Stimulated activated naive B cell treated with anti-CD40 and anti-IgM and Interleukin-4, amounts not matched to agents 10 μg/mL and 1 μg/mL and 100 μg/mL, for 72 hours (primary cell): ENCODE results near the gene SLC50A1.

ENCODE experiments used
- ATAC-seq, 2 donors: fragments of 150-1000 bp; cut with Tn5 transposase; replicated peaks; 2 replicates each; pipeline ENCODE4 v1.10.0; 2021; ENCODE audit warnings: moderate library complexity in 1 of 2
- DNase-seq: peaks from one replicate; pipeline ENCODE4 v3.0.0; 2021
- H3K27ac Mint-ChIP-seq: one replicate; pipeline ENCODE4 v1.8.0; 2022; ENCODE audit warnings: mild to moderate bottlenecking, mixed read lengths
- H3K27me3 Mint-ChIP-seq, 2 donors: one replicate each; pipeline ENCODE4 v1.8.0; 2022; ENCODE audit warnings: mixed read lengths in 2 of 2
- H3K36me3 Mint-ChIP-seq, 2 donors: one replicate each; pipeline ENCODE4 v1.8.0; 2022; ENCODE audit warnings: mixed read lengths in 2 of 2, mild to moderate bottlenecking in 1 of 2
- H3K4me1 Mint-ChIP-seq, 2 donors: one replicate each; pipeline ENCODE4 v1.8.0; 2022; ENCODE audit warnings: mixed read lengths in 2 of 2, mild to moderate bottlenecking in 1 of 2
- H3K4me3 Mint-ChIP-seq, 2 donors: one replicate each; pipeline ENCODE4 v1.8.0; 2022; ENCODE audit warnings: mild to moderate bottlenecking in 2 of 2, mixed read lengths in 2 of 2, moderate library complexity in 1 of 2
- H3K9me3 Mint-ChIP-seq, 2 donors: one replicate each; pipeline ENCODE4 v1.8.0; 2022; ENCODE audit warnings: mixed read lengths in 2 of 2, mild to moderate bottlenecking in 1 of 2

Gene SLC50A1

GRCh38 chr1:155135415-155136028 lies at the start of gene SLC50A1:
SLC50A1 (plus strand) TSS chr1:155135852; CDS start chr1:155135912, 60 bp downstream.
- Mint-ChIP-seq H3K27ac (peak within 1 kb of the TSS; percentile 99), H3K4me1 (peaks cover 24 to 43% of the 10 kb centered on the region in 2 donors), H3K9me3 (no peaks in the 10 kb centered on the region), H3K36me3 (peaks cover 24 to 44% of the 10 kb centered on the region in 2 donors), H3K27me3 (peaks cover 4 to 7% of the 10 kb centered on the region in 2 donors), H3K4me3 (peak within 1 kb of the TSS; percentile 89 to 97)
- ATAC-seq (peak; percentile 77 to 81), DNase-seq (peak; percentile 93)

- Mint-ChIP-seq H3K4me3 (peak overlapping the region; percentile 91 to 96), H3K27me3 (peaks cover 25 to 35% of the 10 kb centered on the region in 2 donors), H3K9me3 (no peaks in the 10 kb centered on the region), H3K36me3 (peaks cover 0 to 5% of the 10 kb centered on the region in 2 donors), H3K27ac (peak overlapping the region; percentile 77), H3K4me1 (peaks cover 33 to 54% of the 10 kb centered on the region in 2 donors)
- peak; percentile 26 to 27 for ATAC-seq
- DNase-seq = peak; percentile 76
Observed at GRCh38 chr1:155086128-155086741, 49.4 kb upstream of the SLC50A1 start.

- no peak for DNase-seq
- Mint-ChIP-seq H3K36me3 (peaks cover 0 to 3% of the 10 kb centered on the region in 2 donors), H3K4me1 (peaks cover 32 to 54% of the 10 kb centered on the region in 2 donors), H3K9me3 (no peaks in the 10 kb centered on the region), H3K27ac (peak overlapping the region; percentile 86), H3K27me3 (peaks cover 21 to 27% of the 10 kb centered on the region in 2 donors), H3K4me3 (no peak overlapping the region)
- no peak for ATAC-seq
Observed at GRCh38 chr1:155086856-155087535, 48.7 kb upstream of the SLC50A1 start.

- Mint-ChIP-seq H3K4me1 (peaks cover 10 to 19% of the 10 kb centered on the region in 2 donors), H3K27ac (peak overlapping the region; percentile 73)
Observed at GRCh38 chr1:155091071-155092051, 44.3 kb upstream of the SLC50A1 start.

GRCh38 chr1:155092131-155092530 lies 43.5 kb upstream of the SLC50A1 start:
- no peak overlapping the region for H3K27ac Mint-ChIP-seq
- ATAC-seq = no peak
- H3K4me1 Mint-ChIP-seq = peaks cover 10 to 16% of the 10 kb centered on the region in 2 donors
- H3K36me3 Mint-ChIP-seq = peaks cover 0 to 2% of the 10 kb centered on the region in 2 donors
- no peak overlapping the region for H3K4me3 Mint-ChIP-seq
- H3K9me3 Mint-ChIP-seq = no peaks in the 10 kb centered on the region
- peaks cover 0 to 4% of the 10 kb centered on the region in 2 donors for H3K27me3 Mint-ChIP-seq
- DNase-seq = no peak

More at GRCh38 chr1:155091071-155092051, 44.3 kb upstream of the SLC50A1 start:
- Mint-ChIP-seq H3K4me3 (peak overlapping the region in 1 of 2 donors; percentile 27), H3K27me3 (peaks cover 0 to 4% of the 10 kb centered on the region in 2 donors), H3K9me3 (no peaks in the 10 kb centered on the region), H3K36me3 (peaks cover 0 to 3% of the 10 kb centered on the region in 2 donors)
- DNase-seq (peak; percentile 53), ATAC-seq (peak; percentile 85 to 87)

- H3K4me1 Mint-ChIP-seq = peaks cover 10 to 16% of the 10 kb centered on the region in 2 donors
- no peaks in the 10 kb centered on the region for H3K9me3 Mint-ChIP-seq
- ATAC-seq (no peak), DNase-seq (no peak)
- no peak overlapping the region for H3K4me3 Mint-ChIP-seq
- no peaks in the 10 kb centered on the region for H3K36me3 Mint-ChIP-seq
- H3K27me3 Mint-ChIP-seq = peaks cover 0 to 4% of the 10 kb centered on the region in 2 donors
- H3K27ac Mint-ChIP-seq = no peak overlapping the region
Observed at GRCh38 chr1:155092641-155093040, 43.0 kb upstream of the SLC50A1 start.

- DNase-seq (no peak), ATAC-seq (peak; percentile 33 to 58)
- Mint-ChIP-seq H3K36me3 (no peaks in the 10 kb centered on the region), H3K27ac (peak overlapping the region; percentile 38), H3K4me1 (peaks cover 10 to 16% of the 10 kb centered on the region in 2 donors), H3K4me3 (no peak overlapping the region), H3K9me3 (no peaks in the 10 kb centered on the region), H3K27me3 (peaks cover 0 to 4% of the 10 kb centered on the region in 2 donors)
Observed at GRCh38 chr1:155093911-155094621, 41.6 kb upstream of the SLC50A1 start.

- Mint-ChIP-seq H3K27me3 (peaks cover 0 to 4% of the 10 kb centered on the region in 2 donors), H3K36me3 (no peaks in the 10 kb centered on the region), H3K27ac (no peak overlapping the region), H3K4me3 (no peak overlapping the region), H3K9me3 (no peaks in the 10 kb centered on the region), H3K4me1 (peaks cover 10 to 16% of the 10 kb centered on the region in 2 donors)
- DNase-seq = no peak
- ATAC-seq = no peak
Observed at GRCh38 chr1:155094622-155094948, 41.1 kb upstream of the SLC50A1 start.

- Mint-ChIP-seq H3K27me3 (no peaks in the 10 kb centered on the region), H3K4me3 (no peak overlapping the region), H3K36me3 (no peaks in the 10 kb centered on the region), H3K27ac (no peak overlapping the region), H3K4me1 (peaks cover 0 to 2% of the 10 kb centered on the region in 2 donors), H3K9me3 (no peaks in the 10 kb centered on the region)
- ATAC-seq (no peak), DNase-seq (no peak)
Observed at GRCh38 chr1:155099331-155099730, 36.3 kb upstream of the SLC50A1 start.

GRCh38 chr1:155103325-155103724 lies 32.3 kb upstream of the SLC50A1 start:
- Mint-ChIP-seq H3K36me3 (no peaks in the 10 kb centered on the region), H3K9me3 (no peaks in the 10 kb centered on the region), H3K4me1 (no peaks in the 10 kb centered on the region), H3K27me3 (no peaks in the 10 kb centered on the region), H3K27ac (no peak overlapping the region), H3K4me3 (no peak overlapping the region)
- DNase-seq (no peak), ATAC-seq (no peak)

- ATAC-seq (no peak), DNase-seq (no peak)
- Mint-ChIP-seq H3K4me1 (no peaks in the 10 kb centered on the region), H3K36me3 (no peaks in the 10 kb centered on the region), H3K4me3 (no peak overlapping the region), H3K27ac (no peak overlapping the region), H3K27me3 (no peaks in the 10 kb centered on the region), H3K9me3 (no peaks in the 10 kb centered on the region)
Observed at GRCh38 chr1:155104605-155105534, 30.8 kb upstream of the SLC50A1 start.

- no peaks in the 10 kb centered on the region for H3K4me1 Mint-ChIP-seq
- no peaks in the 10 kb centered on the region for H3K36me3 Mint-ChIP-seq
- no peaks in the 10 kb centered on the region for H3K27me3 Mint-ChIP-seq
- ATAC-seq (no peak), DNase-seq (no peak)
- no peak overlapping the region for H3K4me3 Mint-ChIP-seq
- no peak overlapping the region for H3K27ac Mint-ChIP-seq
- no peaks in the 10 kb centered on the region for H3K9me3 Mint-ChIP-seq
Observed at GRCh38 chr1:155105604-155106011, 30.0 kb upstream of the SLC50A1 start.
